ENCODE results near the gene TMEM165.
"Not testable (repeated sequence)": the region's sequence is repeated elsewhere in the genome, so short reads cannot be mapped to it uniquely, and the experiment has no call there.

TMEM165 gene, protein sequence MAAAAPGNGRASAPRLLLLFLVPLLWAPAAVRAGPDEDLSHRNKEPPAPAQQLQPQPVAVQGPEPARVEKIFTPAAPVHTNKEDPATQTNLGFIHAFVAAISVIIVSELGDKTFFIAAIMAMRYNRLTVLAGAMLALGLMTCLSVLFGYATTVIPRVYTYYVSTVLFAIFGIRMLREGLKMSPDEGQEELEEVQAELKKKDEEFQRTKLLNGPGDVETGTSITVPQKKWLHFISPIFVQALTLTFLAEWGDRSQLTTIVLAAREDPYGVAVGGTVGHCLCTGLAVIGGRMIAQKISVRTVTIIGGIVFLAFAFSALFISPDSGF

DNA sequence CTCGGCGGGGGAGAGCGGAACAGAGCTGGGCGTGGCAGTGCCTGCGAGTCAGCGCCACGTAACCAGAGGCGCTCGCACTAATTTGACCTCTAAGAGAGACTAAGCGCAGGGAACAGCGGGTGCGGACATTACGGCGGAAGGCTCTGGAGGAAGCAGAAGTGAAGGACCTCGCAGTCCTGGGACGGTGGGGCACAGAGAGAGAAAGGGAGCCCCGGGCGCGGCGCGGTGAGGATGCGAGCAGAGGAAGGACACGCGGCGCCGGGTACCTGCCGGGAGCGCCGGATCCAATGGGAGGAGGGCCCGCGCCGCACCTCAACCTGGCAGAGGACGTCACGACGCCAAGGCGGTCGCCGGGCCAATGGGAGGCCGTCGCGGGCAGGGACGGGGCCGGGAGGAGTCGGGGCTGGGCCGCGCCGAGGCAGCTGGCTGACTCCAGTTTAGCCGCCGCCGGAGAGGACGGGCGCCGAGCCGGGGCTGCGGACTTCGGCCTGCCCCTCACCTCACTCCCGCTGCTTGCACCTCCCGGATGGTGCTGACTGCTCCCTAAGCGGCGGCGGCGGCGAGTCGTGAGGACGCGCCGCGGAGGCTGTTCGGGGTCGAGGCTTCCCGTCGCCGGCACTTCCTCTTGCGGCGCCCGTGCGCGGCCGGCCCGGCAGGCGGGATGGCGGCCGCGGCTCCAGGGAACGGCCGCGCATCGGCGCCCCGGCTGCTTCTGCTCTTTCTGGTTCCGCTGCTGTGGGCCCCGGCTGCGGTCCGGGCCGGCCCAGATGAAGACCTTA lies at the start of gene TMEM165:
TSS of gene TMEM165 (plus strand) at position 429 of the 779 bp plus-strand sequence. CDS start at position 662, 233 bp downstream.
- DNase-seq, result peak; percentile 77

DNA sequence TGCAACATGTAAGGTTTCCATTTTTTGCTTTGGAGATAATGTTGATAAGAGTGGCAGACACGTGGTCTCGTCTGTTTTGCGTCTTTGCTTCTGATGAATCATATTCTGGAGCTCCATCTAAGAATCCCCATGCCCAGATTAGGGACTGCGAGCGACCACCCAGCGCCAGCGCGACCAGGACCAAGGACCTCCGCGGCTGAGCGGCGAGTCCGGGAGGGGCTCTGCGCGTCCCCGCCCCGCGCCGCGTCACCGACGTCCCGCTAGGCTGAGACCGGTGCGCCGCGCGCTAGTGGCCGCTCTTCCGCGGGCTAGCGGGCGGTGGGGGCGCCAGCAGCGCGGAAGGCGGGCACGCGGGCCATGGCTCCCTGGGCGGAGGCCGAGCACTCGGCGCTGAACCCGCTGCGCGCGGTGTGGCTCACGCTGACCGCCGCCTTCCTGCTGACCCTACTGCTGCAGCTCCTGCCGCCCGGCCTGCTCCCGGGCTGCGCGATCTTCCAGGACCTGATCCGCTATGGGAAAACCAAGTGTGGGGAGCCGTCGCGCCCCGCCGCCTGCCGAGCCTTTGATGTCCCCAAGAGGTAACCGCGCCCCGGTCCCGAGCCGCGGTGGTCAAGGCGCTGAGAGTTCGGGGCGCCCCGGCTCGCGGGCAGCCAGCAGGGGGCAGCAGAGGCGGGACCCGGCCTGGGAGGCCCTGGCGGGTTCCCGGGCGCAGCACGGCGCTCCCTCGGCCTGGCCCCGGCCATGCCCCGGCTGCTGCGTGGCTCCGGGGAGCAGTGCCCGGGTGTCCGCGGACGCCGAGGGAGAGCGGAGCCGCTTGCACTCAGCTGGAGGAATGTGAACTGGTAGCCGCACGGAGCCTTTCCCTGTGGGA lies 49.5 kb upstream of the TMEM165 start, which contains the start of gene SRD5A3:
TSS of gene SRD5A3 (plus strand) at position 263 of the 871 bp plus-strand sequence. CDS start at position 358, 95 bp downstream.
- peak; percentile 39 for DNase-seq

DNA sequence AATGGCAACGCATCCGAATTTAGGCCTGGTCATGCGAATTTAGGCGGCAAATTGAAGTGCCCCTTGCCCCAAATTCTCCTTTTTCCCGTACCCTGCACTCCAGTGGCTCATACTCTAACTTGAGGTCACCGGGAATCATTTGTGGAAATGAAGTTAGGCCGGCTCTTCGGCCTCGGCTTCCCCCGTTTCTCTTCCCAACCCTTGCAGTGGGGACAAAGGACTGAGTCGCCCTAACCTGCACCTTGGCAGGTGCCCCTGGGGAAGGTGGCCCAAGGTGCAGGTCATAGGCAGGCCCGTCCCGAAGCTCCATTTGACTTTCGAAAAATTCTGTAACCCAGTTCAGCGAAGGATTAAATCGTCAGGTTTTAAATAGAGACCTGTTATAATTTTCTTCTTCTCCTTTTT lies 48.9 kb upstream of the TMEM165 start:
- DNase-seq, result no peak

DNA sequence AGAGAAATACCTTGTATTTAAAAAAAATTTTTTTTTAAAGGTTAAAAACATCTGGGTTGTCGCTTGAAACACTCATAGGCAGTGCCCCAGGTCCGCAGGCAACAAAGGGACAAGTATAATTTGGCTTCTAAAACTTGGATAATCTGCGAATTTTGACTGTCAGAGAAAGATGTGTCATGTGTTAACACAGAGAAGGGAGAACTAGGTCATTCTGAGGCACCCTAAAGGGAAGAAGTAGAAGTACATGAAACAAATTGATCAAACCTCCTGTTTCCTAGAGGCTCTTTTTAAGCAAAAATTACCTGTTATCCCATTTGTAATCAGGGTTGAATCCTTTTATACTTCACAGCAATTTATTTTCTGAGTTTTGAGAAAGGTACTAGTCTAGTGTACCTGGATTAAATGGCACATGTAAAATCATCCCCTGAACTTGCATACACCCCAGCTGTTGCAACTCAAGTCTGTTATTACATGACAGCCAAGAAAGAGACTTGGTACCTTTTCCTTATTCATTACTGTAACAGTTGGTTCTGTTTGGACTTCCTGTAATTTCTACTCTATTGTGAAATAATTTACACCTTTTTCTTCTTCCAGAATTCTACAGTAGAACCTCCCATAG lies 48.0 kb upstream of the TMEM165 start:
- DNase-seq, result no peak

DNA sequence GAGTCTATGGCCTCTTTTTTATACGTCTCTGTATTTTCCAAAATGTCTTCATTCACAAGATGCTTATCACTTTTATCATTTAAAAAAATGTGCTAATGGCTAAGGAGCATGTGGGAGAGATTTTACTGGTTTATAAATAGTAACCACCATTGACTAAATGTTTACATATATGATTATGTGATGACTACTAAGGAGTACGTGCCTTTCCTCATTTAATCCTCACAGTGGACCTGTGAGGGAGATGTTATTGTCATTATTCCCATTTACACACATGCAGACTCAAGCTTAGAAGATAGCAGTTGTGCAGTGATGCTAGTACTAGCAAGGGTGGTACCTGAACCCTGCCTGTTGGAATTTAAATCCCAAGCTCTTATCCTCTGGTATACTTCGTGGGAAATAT lies 47.3 kb upstream of the TMEM165 start:
- no peak for DNase-seq

DNA sequence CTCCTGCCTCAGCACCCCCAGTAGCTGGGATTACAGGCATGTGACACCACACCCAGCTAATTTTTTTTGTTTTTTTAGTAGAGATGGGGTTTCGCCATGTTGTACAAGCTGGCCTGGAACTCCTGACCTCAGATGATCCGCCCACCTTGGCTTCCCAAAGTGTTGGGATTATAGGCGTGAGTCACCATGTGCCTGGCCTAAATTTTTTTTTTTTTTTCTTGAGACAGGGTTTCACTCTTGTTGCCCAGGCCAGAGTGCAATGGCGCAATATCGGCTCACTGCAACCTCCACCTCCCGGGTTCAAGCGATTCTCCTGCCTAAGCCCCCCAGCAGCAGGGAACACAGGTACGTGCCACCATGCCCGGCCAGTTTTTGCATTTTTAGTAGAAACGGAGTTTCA lies 44.9 kb upstream of the TMEM165 start:
- not testable (repeated sequence) for DNase-seq

DNA sequence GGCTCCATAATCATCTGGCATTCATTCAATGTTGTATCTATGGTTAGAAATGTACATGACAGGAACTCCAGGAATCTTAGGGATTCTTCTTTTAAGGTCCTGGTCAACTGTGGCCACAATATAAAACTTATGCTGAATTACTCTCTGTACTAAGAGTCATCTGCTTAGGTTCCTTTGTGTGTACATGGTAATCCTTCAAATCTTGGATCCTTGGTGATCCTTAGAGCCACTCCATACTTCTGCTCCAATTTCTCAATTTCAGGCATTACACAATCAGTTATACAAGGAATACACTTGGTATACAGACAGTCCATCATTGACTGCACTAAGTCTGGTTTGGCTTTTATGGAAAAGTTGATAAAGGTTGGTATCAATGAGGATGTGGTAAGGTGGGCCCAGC lies 43.9 kb upstream of the TMEM165 start:
- no peak for DNase-seq

DNA sequence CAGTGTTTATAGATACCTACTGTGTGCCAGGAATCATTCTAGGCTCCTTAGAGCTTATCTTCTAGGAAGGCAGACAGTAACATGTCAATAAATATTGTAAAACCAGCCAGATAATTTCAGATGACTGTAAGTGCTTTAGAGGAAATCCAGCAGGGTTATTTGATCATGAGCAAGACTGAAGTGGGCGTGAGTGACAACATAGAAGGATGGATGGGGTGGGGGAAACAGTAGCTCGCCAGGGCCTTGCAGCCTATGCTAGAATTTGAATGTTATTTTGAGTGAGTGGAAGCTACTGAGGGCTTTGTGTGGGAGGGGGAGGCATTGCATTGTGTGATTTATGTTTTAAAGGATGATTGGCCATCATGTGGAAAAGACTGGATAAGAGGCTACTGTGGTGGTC lies 43.0 kb upstream of the TMEM165 start:
- no peak for DNase-seq

DNA sequence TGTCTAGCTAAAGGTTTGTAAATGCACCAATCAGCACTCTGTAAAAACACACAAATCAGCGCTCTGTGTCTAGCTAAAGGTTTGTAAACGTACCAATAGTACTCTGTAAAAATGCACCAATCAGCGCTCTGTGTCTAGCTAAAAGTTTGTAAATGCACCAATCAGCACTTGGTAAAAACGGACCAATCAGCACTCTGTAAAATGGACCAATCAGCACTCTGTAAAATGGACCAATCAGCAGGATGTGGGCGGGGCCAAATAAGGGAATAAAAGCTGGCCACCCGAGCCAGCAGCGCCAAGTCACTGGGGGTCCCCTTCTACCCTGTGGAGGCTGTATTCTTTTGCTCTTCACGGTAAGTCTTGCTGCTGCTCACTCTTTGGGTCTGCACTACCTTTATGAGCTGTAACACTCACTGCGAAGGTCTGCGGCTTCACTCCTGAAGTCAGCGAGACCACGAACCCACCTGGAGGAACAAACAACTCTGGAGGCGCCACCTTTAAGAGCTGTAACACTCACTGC lies 42.5 kb upstream of the TMEM165 start:
- DNase-seq, result not testable (repeated sequence)

DNA sequence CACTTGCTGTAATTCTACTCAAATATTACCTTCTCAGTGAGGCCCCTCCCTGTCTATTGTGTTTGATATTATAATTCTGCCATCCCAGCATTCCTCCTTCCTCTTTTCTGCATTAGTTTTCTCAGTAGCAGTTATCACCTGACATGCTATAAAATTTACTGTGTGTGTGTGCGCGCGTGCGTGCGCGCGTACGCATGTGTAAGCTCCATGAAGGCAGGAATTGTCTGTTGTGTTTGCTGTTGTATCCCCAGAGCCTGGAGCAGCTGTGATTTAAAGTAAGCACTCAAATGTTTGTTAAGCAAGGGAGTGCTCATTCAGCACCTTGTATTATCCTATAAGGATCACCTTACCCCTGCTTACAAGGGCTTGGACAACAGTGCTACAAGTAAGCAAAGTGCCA lies 41.1 kb upstream of the TMEM165 start:
- DNase-seq, result no peak

DNA sequence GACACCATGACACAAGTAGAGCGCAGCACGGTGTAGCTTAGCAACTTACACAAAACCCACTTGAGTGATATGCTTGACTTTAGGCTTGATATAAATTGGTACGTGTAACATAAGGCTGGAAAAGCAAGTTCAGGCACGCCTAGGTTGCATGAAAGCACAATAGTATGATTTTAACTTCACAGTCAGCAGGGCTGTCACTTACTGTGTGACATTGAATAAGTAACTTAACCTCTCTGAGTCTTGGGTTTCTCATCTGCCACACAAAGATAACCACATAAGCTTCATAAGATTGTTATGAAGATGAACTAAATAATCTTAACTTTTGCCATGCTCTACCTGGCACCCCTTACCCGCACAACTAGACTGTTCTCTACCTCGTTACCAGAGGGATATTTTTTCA lies 40.2 kb upstream of the TMEM165 start:
- no peak for DNase-seq

DNA sequence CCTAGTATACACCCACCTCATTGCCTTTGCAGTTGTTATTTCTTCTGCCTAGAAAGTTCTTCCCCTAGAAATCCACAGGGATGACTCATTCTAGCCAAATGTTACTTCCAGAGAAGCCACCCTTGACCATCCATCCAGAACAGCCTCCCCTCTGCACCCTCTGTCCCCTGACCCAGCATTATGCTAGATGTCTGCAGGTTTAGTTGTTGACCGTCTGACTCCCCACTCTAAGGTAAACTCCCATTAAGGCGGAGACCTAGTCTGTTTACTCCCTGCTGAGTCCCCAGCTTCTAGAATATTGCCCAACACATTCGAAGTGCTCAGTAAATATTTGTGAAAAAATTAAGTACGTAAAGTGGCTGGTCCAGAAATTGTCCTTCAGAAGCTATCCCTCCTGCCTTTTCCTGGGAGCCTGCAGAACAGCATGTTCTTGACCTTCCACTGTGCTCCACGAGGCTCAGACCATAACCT lies 38.7 kb upstream of the TMEM165 start:
- no peak for DNase-seq

DNA sequence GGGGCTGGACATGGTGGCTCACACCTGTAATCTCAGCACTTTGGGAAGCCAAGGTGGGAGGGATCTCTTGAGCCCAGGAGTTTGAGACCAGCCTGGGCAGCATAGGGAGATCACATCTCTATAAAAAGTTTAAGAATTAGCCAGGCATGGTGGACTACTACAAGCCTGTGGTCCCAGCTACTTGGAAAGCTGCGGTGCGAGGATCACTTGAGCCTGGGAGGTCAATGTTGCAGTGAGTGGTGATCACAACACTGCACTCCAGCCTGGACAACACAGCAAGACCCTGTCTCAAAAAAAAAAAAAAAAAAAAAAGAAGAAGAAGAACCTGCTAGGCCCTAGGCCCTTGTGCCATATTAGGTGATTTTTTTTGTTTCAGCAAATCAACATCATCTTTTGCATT lies 37.5 kb upstream of the TMEM165 start:
- DNase-seq, result no peak

DNA sequence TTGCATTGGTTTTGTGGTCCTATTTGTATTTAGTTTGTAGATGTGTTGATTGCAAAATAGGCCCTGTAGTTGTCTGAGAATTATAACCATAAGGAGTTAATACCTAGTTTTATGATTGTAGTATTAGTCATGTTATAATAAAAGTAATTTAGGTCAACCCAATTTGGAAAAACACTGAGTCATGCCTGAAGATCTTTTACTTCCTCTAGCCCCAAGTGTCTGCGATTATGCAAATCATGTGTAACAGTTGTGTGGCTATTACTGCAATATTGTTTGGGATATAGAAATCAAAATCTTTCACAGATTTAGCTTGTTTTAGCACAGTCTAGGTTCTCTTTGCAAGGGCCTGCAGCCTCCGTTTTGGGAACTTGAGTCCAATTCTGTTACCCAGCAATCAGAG lies 37.1 kb upstream of the TMEM165 start:
- DNase-seq, result no peak

DNA sequence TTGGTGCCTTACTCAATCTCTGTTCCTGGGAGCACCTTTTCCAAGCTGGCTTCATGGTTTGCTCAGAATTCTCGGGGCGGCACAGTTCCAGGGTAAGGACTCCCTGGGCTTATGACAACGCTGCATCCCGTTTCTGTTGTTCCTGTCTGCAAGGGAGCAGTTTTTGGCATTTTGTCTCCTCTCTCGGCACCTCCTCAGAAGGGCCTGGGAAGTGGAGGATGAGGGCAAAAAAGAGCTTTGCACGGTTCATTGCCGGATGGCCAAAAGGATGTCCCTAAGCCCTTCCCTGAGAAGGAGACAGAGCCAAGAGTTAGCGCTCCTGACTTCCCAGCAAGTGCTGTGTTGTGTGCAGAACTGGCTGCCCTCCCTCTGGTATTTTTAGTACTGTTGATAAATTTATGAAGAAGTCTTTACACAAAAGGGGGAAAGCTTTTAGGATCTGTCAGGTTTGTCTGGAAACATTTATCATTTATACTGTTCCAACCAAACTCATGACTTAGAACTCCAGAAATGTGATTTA lies 36.3 kb upstream of the TMEM165 start:
- DNase-seq, result no peak

DNA sequence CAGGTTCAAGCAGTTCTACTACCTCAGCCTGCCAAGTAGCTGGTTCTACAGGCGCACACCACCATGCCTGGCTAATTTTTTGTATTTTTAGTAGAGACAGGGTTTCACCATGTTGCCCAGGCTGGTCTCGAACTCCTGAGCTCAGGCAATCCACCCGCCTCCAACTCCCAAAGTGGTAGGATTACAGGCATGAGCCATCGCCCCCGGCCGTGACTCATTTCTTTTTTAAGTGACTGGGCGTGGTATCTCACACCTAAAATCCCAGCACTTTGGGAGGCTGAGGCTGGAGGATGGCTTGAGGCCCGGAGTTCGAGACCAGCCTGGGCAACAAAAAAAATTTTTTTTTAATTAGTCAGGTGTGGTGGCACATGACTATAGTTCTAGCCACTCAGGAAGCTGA lies 32.8 kb upstream of the TMEM165 start:
- not testable (repeated sequence) for DNase-seq

DNA sequence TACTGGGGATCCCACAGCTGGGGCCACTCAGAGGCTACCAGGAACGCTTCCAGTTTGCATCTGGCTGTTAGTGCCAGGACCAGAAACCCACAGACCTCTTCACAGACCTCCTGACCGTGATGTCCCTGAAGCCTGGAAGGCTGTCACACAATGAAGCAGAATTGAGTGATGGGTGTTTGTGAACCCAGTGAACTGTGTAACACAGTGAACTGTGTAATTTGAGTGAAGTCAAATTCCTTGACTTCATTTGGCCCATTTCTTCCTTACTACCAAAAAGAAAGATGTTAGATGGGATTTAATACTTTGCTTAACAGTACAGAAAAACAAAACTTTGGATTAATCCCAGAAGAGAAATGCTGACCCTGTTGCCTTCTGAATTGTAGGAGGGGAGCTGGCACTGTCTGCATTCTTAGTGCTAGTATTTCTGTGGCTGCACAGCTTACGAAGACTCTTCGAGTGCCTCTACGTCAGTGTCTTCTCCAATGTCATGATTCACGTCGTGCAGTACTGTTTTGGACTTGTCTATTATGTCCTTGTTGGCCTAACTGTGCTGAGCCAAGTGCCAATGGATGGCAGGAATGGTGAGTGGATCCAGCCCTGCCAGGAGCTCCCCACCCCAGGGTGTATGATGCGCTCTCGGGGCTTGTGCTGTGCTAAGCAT lies 31.9 kb upstream of the TMEM165 start:
- DNase-seq, result no peak

DNA sequence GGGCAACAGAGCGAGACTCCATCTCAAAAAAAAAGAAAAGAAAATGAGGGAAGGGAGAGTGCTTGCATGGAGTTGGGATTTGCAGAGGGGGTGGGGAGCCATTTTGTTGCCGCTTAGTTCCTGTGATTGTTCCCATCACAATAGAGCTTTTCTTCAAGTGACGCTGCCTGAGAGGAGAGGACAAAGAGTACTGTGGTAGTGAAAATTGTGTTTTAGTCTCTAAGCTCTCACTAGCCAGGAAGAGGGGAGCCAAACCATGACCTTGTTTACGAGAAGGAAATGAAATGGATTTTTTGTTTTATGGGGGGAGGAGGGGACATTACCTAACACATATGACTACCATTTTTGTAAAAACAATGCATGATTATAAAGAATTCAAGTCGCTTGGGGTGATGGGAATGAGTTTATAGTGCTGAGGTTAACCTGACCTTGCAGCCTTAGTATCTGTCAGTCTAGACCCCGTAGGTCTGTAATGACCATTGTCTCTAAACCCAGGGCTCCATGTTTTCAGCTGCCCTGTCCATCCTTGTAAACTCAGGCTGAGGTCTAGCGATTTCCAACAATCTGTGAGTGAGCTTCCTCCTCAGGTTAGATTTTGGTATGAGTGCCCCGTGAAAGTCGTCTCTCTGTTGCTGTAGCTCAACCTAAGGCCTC lies 30.9 kb upstream of the TMEM165 start:
- DNase-seq, result no peak

DNA sequence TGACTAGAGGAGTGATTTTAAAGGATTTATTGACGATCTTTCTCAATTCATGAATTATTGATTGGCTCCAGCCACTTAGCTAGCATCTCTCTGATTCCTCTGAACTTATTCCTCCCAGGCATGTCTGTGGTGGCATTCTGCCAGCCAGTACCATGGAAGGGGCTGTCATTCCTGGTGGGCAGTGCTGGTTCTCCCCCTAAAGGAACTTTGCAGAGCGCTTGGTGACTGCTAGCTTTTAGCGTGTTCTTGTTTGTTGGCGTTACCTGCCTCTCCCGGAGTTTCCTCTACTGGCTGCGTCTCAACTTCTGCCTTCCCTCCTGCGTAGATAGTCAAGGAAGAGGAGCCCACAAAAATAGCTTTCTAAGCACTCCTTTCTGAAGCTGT lies 30.4 kb upstream of the TMEM165 start:
- no peak for DNase-seq

DNA sequence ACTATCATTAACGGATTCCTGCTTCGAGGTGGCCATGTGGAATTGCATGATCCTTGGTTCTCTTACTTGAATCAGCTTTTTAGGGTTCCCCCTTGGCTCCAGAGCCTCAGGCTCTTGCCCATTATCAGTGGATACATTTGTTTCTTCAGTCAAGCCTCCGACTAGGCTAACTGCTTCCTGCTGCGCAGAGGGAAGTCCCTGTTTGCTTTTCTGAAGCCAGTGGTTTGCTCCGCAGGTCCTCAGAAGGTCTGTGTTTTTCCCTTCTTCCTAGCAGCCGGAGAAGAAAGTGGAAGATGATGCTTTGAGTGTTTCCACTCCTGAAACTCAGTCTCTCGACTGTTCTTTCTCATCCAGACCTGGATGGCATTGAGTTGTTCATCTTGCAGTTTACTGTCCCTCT lies 29.1 kb upstream of the TMEM165 start:
- no peak for DNase-seq

DNA sequence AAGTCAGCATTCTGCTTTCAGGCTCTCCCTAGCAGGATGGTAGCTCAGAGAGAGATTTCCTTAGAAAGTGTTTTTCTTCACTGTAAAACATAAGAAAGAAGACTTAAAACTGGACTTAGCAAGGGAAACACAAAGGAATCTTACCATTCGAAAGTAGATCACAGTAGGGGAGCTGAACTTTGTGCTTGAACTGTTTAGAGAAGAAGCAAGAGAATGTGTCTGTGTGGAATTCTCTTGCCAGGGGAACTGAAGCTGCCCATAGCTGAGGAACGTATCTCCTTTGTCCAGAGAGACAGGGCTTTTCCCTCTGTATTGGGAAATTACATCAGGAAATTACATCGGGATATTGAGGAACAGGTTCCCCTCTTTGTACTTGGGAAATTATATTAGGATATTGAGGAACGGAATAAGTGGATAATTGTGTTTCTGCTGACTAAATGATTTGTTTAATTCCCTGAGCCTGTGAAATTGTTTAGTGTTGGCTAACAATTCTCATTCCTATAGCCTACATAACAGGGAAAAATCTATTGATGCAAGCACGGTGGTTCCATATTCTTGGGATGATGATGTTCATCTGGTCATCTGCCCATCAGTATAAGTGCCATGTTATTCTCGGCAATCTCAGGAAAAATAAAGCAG lies 28.6 kb upstream of the TMEM165 start:
- no peak for DNase-seq

Measured in NCI-H446 treated with DMSO at 0.1 percent for 48 hours (cell line).